ENCODE measurements around the gene KCNQ1OT1. TPM values are rescaled to one million over a fixed set of nuclear protein-coding genes. Genes with fewer than 3 reads are reported as not detected.
"Not testable (repeated sequence)": the region's sequence is repeated elsewhere in the genome, so short reads cannot be mapped to it uniquely, and the experiment has no call there.

KCNQ1OT1 gene
- total and polyA plus RNA-seq, 2 of the 4 experiments (the other 2 are of a cell fraction), result 0.14 to 2.0 TPM

GRCh38 chr11:2641623-2642022, 58.2 kb downstream of the KCNQ1OT1 start:
- no peaks in the 10 kb centered on the region for H4K20me1 ChIP-seq (ENCODE audit: insufficient read depth, low read length)
- H3K56ac ChIP-seq (ENCODE audit: extremely low read depth, insufficient read depth, low read length), result no peak overlapping the region
- no CpG with 5 or more reads among the region's 1 CpG for WGBS, 2 experiments (ENCODE audit: extremely low coverage in 2 of 2, insufficient read length in 1 of 2)
- BruUV-seq (replicated peaks), result no TSS peak
- ATAC-seq (ENCODE audit: low read depth), result no peak
- H3K9ac ChIP-seq (ENCODE audit: low read depth, low read length), result no peak overlapping the region
- no peak overlapping the region for H3K4ac ChIP-seq (ENCODE audit: low read depth, low read length)
- no peak overlapping the region for H4K8ac ChIP-seq (ENCODE audit: low read depth in 2 of 2, low read length in 2 of 2)
- in situ Hi-C loops (cut with MboI; ENCODE audit: low sequenced_read_pairs) (no loop called here), dilution Hi-C loops (cut with HindIII; ENCODE audit: low sequenced_read_pairs, unreplicated experiment) (no loop called here), intact Hi-C loops (cut with micrococcal nuclease) (no loop called here)
- ChIA-PET POLR2A (ENCODE audit: unreplicated experiment) (no interaction called here), CTCF (no interaction called here)
- no peaks in the 10 kb centered on the region; the same call in 1 of the 2 replicates for H3K27me3 ChIP-seq (ENCODE audit: control insufficient read depth, insufficient read depth, low read length)
- no peak overlapping the region for H3K27ac ChIP-seq (ENCODE audit: insufficient read depth, low read length)
- no peak overlapping the region for H3K18ac ChIP-seq (ENCODE audit: low read depth, low read length)
- no peaks in the 10 kb centered on the region for H3K36me3 ChIP-seq (ENCODE audit: control insufficient read depth, insufficient read depth, low read length)
- no peak overlapping the region for H3K4me3 ChIP-seq (ENCODE audit: insufficient read depth, low read depth, low read length)
- TF ChIP-seq, protein P1, sequence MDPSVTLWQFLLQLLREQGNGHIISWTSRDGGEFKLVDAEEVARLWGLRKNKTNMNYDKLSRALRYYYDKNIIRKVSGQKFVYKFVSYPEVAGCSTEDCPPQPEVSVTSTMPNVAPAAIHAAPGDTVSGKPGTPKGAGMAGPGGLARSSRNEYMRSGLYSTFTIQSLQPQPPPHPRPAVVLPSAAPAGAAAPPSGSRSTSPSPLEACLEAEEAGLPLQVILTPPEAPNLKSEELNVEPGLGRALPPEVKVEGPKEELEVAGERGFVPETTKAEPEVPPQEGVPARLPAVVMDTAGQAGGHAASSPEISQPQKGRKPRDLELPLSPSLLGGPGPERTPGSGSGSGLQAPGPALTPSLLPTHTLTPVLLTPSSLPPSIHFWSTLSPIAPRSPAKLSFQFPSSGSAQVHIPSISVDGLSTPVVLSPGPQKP (IDR thresholded peaks at IDR 0.05; ENCODE audit: borderline replicate concordance, low read depth, low read length), result no peak
- TF ChIP-seq MXI1 (IDR thresholded peaks at IDR 0.05; ENCODE audit: borderline replicate concordance, low read depth, low read length) (no peak), RAD21 (IDR thresholded peaks at IDR 0.05; ENCODE audit: low read length) (no peak), SMC3 (IDR thresholded peaks at IDR 0.05; ENCODE audit: low read depth, low read length) (no peak)
- H3K9me1 ChIP-seq (ENCODE audit: insufficient read depth, low read length), result no peaks in the 10 kb centered on the region
- no peak overlapping the region for H2AFZ ChIP-seq (replicated peaks; ENCODE audit: low read length, poor library complexity)
- H2AK9ac ChIP-seq (replicated peaks; ENCODE audit: low read depth, low read length, poor library complexity), result no peak overlapping the region
- H2BK120ac ChIP-seq (ENCODE audit: low read depth, low read length), result no peak overlapping the region
- H3K4me2 ChIP-seq (ENCODE audit: low read depth, low read length), result no peak overlapping the region
- no peak overlapping the region for H2BK5ac ChIP-seq (ENCODE audit: low read depth, low read length, poor library complexity, severe bottlenecking)
- H4K5ac ChIP-seq (ENCODE audit: low read depth, low read length), result no peak overlapping the region
- no peak overlapping the region for H2BK15ac ChIP-seq (ENCODE audit: low read depth, low read length)
- H3K79me1 ChIP-seq (ENCODE audit: low read depth in 1 of 2, low read length in 2 of 2), result no peaks in the 10 kb centered on the region
- DNase-seq, result no peak
- H3K9me3 ChIP-seq (ENCODE audit: control insufficient read depth, insufficient read depth, low read length), result peaks cover 45% of the 10 kb centered on the region
- no peak overlapping the region for H4K91ac ChIP-seq (ENCODE audit: insufficient read depth, low read depth, low read length)
- H2AK5ac ChIP-seq (ENCODE audit: low read depth, low read length), result no peak overlapping the region
- H2BK20ac ChIP-seq (ENCODE audit: low read depth, low read length), result no peak overlapping the region
- no peak overlapping the region for H3K23ac ChIP-seq (ENCODE audit: low read depth, low read length)
- H3K4me1 ChIP-seq (ENCODE audit: control insufficient read depth, insufficient read depth, low read length), result no peaks in the 10 kb centered on the region
- H3K14ac ChIP-seq (replicated peaks; ENCODE audit: low read depth, low read length), result no peak overlapping the region

DNA sequence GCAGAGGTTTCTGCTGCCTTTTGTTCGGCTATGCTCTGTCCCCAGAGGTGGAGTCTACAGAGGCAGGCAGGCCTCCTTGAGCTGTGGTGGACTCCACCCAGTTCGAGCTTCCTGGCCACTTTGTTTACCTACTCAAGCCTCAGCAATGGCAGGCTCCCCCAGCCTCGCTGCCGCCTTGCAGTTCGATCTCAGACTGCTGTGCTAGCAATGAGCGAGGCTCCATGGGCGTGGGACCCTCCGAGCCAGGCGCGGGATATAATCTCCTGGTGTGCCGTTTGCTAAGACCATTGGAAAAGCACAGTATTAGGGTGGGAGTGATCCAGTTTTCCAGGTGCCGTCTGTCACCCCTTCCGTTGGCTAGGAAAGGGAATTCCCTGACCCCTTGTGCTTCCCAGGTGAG, 60.0 kb downstream of the KCNQ1OT1 start:
- H2BK120ac ChIP-seq (ENCODE audit: low read depth, low read length); H2BK5ac ChIP-seq (ENCODE audit: low read depth, low read length, poor library complexity, severe bottlenecking); in situ Hi-C loops (cut with MboI; ENCODE audit: low sequenced_read_pairs); H2AFZ ChIP-seq (replicated peaks; ENCODE audit: low read length, poor library complexity); dilution Hi-C loops (cut with HindIII; ENCODE audit: low sequenced_read_pairs, unreplicated experiment); BruUV-seq (replicated peaks); H3K14ac ChIP-seq (replicated peaks; ENCODE audit: low read depth, low read length); POLR2A ChIA-PET (ENCODE audit: unreplicated experiment); H3K79me1 ChIP-seq (ENCODE audit: low read depth in 1 of 2, low read length in 2 of 2); H3K18ac ChIP-seq (ENCODE audit: low read depth, low read length); H3K4me3 ChIP-seq (ENCODE audit: insufficient read depth, low read depth, low read length); H2AK5ac ChIP-seq (ENCODE audit: low read depth, low read length); H3K36me3 ChIP-seq (ENCODE audit: control insufficient read depth, insufficient read depth, low read length); intact Hi-C loops (cut with micrococcal nuclease); ATAC-seq (ENCODE audit: low read depth); H4K91ac ChIP-seq (ENCODE audit: insufficient read depth, low read depth, low read length); H4K20me1 ChIP-seq (ENCODE audit: insufficient read depth, low read length); H3K4me2 ChIP-seq (ENCODE audit: low read depth, low read length); H3K9ac ChIP-seq (ENCODE audit: low read depth, low read length); H2AK9ac ChIP-seq (replicated peaks; ENCODE audit: low read depth, low read length, poor library complexity); H3K4ac ChIP-seq (ENCODE audit: low read depth, low read length); H4K5ac ChIP-seq (ENCODE audit: low read depth, low read length); DNase-seq; H3K9me1 ChIP-seq (ENCODE audit: insufficient read depth, low read length); H3K56ac ChIP-seq (ENCODE audit: extremely low read depth, insufficient read depth, low read length); H4K8ac ChIP-seq (ENCODE audit: low read depth in 2 of 2, low read length in 2 of 2); CTCF ChIA-PET; H3K27ac ChIP-seq (ENCODE audit: insufficient read depth, low read length); H3K27me3 ChIP-seq (ENCODE audit: control insufficient read depth, insufficient read depth, low read length); H3K4me1 ChIP-seq (ENCODE audit: control insufficient read depth, insufficient read depth, low read length); H2BK15ac ChIP-seq (ENCODE audit: low read depth, low read length); H2BK20ac ChIP-seq (ENCODE audit: low read depth, low read length); H3K23ac ChIP-seq (ENCODE audit: low read depth, low read length): not testable (repeated sequence)
- no CpG with 5 or more reads among the region's 13 CpGs for WGBS, 2 experiments (ENCODE audit: extremely low coverage in 2 of 2, insufficient read length in 1 of 2)
- peaks cover 29% of the 10 kb centered on the region for H3K9me3 ChIP-seq (ENCODE audit: control insufficient read depth, insufficient read depth, low read length)
